OCI-LY7 (cell line): ENCODE results near the gene TMEM178B.

Experiments used
- EZH2phosphoT487 ChIP-seq: fragments of 200-600 bp; sonication (generic); IDR thresholded peaks from 2 replicates; pipeline ENCODE4 v1.6.1; 2018; ENCODE audit warnings: low read depth, borderline replicate concordance, mild to moderate bottlenecking, mixed run types, antibody characterized with exemption, low read length, moderate library complexity, mixed read lengths
- TF ChIP-seq, protein P1 (sequence below): fragments of 200-600 bp; sonication (generic); conservative IDR thresholded peaks from 2 replicates; pipeline ENCODE4 v1.5.1; 2014; ENCODE audit warnings: mild to moderate bottlenecking, antibody characterized with exemption, low read length, moderate library complexity, mixed read lengths

DNA sequence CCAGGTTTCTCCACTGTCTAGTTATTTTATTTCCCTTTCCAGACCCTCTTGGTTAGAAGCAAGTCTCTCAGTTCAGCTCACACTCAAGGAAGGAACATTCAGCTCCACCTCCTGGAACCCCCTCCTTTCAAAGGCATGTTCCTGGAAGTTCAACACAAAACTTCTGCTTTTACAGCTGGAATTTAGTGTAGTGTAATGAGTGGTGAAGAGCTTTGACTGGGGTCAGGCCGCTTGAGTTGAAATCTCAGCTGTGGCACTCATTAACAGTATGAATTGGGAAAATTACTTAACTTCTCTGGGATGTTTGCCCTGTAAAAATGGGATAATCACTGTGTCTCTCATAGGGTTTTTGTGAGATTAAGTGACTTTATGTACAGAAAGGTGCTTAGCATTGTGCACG is 91.7 kb downstream of the TMEM178B start:
- TF ChIP-seq, protein P1, sequence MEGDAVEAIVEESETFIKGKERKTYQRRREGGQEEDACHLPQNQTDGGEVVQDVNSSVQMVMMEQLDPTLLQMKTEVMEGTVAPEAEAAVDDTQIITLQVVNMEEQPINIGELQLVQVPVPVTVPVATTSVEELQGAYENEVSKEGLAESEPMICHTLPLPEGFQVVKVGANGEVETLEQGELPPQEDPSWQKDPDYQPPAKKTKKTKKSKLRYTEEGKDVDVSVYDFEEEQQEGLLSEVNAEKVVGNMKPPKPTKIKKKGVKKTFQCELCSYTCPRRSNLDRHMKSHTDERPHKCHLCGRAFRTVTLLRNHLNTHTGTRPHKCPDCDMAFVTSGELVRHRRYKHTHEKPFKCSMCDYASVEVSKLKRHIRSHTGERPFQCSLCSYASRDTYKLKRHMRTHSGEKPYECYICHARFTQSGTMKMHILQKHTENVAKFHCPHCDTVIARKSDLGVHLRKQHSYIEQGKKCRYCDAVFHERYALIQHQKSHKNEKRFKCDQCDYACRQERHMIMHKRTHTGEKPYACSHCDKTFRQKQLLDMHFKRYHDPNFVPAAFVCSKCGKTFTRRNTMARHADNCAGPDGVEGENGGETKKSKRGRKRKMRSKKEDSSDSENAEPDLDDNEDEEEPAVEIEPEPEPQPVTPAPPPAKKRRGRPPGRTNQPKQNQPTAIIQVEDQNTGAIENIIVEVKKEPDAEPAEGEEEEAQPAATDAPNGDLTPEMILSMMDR, result no peak
- TF ChIP-seq EZH2phosphoT487, result no peak
